Measurements from ENCODE around the gene CDH23.

DNA sequence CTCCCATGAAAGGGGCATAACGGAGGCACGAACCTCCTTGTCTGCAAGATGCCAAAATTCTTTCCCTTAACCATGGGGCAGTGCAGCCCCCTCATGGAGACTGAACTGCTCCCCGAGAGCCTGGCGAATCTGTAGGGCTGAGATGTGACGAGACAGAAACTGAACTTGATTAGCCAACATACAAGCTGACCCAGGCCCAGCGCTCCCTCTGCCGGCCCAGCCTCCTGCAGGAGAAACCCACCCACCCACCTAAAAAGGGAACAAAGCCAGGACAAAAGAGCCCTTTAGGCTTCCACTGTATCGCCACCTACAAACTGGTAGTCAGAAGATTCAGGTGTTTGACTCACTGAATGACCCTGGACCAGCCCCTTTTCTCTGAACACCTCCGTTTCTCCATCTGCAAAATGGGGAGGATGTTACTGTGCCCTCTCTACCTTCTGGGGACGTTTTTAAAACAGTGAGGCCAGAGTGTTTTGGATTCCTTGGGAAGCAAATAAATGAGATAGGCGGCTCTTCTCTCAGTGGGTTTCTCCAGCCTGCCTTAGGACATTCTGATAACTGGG lies 264.4 kb downstream of the CDH23 start:
- TF ChIP-seq CTCF (IDR thresholded peaks at IDR 0.05): no peak
- TF ChIP-seq EP300 (IDR thresholded peaks at IDR 0.05; ENCODE audit: low read depth): no peak
- TF ChIP-seq POLR2A (IDR thresholded peaks at IDR 0.05): no peak
- TF ChIP-seq POLR2AphosphoS5 (IDR thresholded peaks at IDR 0.05): no peak

Measured in transverse colon (tissue), 4 donors.